Kidney (tissue), 14 donors: ENCODE results near the gene ULK4. TPM values are rescaled to one million over a fixed set of nuclear protein-coding genes. Genes with fewer than 3 reads are reported as not detected.

ENCODE experiments used
- DNase-seq, 5 donors: peaks; one replicate each; pipeline ENCODE4 v3.0.0-alpha.2; 2013 to 2020
- FAIRE-seq: peaks from 2 replicates; lab custom pipeline; 2012; peaks lifted over from hg19 to GRCh38; lab: Jason Lieb, UNC
- H3K27ac ChIP-seq, 2 donors: one replicate each; pipeline ENCODE4 v1.7.0; 2013; ENCODE audit warnings: low read depth in 2 of 2, low read length in 2 of 2, inconsistent platforms in 1 of 2
- H3K27me3 ChIP-seq: one replicate; pipeline ENCODE4 v1.7.1; 2013; ENCODE audit warnings: low read length, inconsistent platforms; ENCODE audit not compliant: control insufficient read depth, insufficient read depth
- H3K36me3 ChIP-seq, 3 donors: one replicate each; pipeline versions ENCODE4 v1.7.0 to v1.7.1; 2013; ENCODE audit warnings: low read length in 3 of 3, control low read depth in 1 of 3, inconsistent platforms in 1 of 3; ENCODE audit not compliant: insufficient read depth in 3 of 3, control insufficient read depth in 2 of 3
- H3K4me1 ChIP-seq, 3 donors: one replicate each; pipeline versions ENCODE4 v1.7.0 to v1.7.1; 2013; ENCODE audit warnings: low read length in 3 of 3, inconsistent platforms in 1 of 3, low read depth in 1 of 3; ENCODE audit not compliant: control insufficient read depth in 2 of 3, insufficient read depth in 2 of 3
- H3K4me3 ChIP-seq, 3 donors: one replicate each; pipeline versions ENCODE4 v1.7.0 to v1.8.1; 2013; ENCODE audit warnings: low read length in 3 of 3, control low read depth in 1 of 3, inconsistent platforms in 1 of 3
- H3K9ac ChIP-seq, 3 donors: one replicate each; pipeline versions ENCODE4 v1.7.0 to v1.7.1; 2013; ENCODE audit warnings: low read length in 3 of 3, control low read depth in 1 of 3, inconsistent platforms in 1 of 3
- H3K9me3 ChIP-seq, 3 donors: one replicate each; pipeline versions ENCODE4 v1.7.0 to v1.7.1; 2013; ENCODE audit warnings: low read length in 3 of 3, control low read depth in 1 of 3, inconsistent platforms in 1 of 3; ENCODE audit not compliant: control insufficient read depth in 2 of 3, insufficient read depth in 1 of 3
- CTCF ChIP-seq: IDR thresholded peaks from 3 replicates; pipeline ENCODE4 v1.5.1; 2012; ENCODE audit warnings: mild to moderate bottlenecking, moderate library complexity, borderline replicate concordance; ENCODE audit not compliant: insufficient read depth; ENCODE audit errors: extremely low read depth
- intact Hi-C: fragments of 100-400 bp; cut with DNase I; formaldehyde crosslinking; loops from one replicate; pipeline ENCODE4 v1.11.1; 2022
- polyA plus RNA-seq: library from polyadenylated mRNA; stranded (reverse); fragments of 350-450 nt; fragmentation: Illumina TruSeq; extraction: RNeasy Lipid Tissue Mini Kit (QIAGEN cat#74804); gene quantifications from one replicate; pipeline ENCODE4 v1.2.3, GENCODE V29; 2014; ENCODE audit warnings: low read depth, low replicate concordance; ENCODE audit not compliant: insufficient read depth
- total RNA-seq: library from RNA; stranded (reverse); fragmentation: NEBNext Ultra II Directional; extraction: Animal tissue kit (Norgen Biotek cat#: 25700); gene quantifications from one replicate; pipeline ENCODE4 v1.2.1, GENCODE V29; 2021
- donor health status: control.
- donor health status: control.
- donor health status: control.
- donor health status: control.
- donor health status: control.
- donor health status: DM: yes; HTN: yes; CAD: no.
- donor health status: Normal renal cell carcinoma (clear cell type).

ULK4 gene
- total and polyA plus RNA-seq, 2 donors from 2014 or later: 4.6 to 20.5 TPM

DNA sequence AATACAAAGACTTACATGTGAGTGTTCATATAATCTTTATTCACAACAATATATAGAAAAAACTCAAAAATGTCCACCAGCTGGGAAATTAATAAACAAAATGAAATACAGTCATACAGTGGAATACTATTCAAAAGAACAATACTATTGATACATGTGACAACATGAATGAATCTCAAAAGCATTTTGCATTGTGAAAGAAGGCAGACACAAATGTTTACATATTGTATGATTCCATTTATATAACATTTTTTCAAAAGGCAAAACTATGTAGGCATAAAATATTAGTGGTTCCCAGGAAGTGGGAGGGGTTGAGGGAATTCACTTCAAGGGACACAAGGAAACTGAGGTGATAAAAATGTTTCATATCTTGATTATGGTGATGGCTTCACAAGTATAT lies 459.4 kb downstream of the ULK4 start:
- Histone ChIP-seq H3K27ac (no peak overlapping the region), H3K9ac (no peak overlapping the region), H3K4me3 (no peak overlapping the region), H3K4me1 (no peaks in the 10 kb centered on the region), H3K27me3 (no peaks in the 10 kb centered on the region), H3K36me3 (no peaks in the 10 kb centered on the region), H3K9me3 (no peaks in the 10 kb centered on the region)
- no peak for DNase-seq
- TF ChIP-seq CTCF: no peak
- no peak for FAIRE-seq
- intact Hi-C loops: no loop called here

DNA sequence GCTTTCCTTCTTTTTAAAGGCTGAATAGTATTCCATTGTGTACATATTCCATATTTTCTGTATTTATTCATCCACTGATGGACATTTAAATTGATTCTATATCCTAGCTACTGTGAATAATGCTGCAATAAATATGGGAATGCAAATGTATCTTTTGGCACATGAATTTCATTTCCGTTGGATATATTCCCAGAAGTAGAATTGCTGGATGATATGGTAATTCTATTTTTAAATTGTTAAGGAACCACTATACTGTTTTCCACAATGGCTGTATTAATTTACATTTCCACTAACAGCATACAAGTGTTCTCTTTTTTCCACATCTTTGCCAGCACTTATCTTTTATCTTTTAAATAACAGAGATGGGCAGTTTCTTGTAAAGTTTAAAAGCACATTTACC lies 459.9 kb downstream of the ULK4 start:
- H3K27ac ChIP-seq: no peak overlapping the region
- peak in 1 of 5 donors; percentile 28 for DNase-seq
- intact Hi-C loops: no loop called here
- no peaks in the 10 kb centered on the region for H3K36me3 ChIP-seq
- TF ChIP-seq CTCF: no peak
- H3K27me3 ChIP-seq: no peaks in the 10 kb centered on the region
- no peaks in the 10 kb centered on the region for H3K4me1 ChIP-seq
- H3K4me3 ChIP-seq: no peak overlapping the region
- no peak for FAIRE-seq
- H3K9ac ChIP-seq: no peak overlapping the region
- no peaks in the 10 kb centered on the region for H3K9me3 ChIP-seq

DNA sequence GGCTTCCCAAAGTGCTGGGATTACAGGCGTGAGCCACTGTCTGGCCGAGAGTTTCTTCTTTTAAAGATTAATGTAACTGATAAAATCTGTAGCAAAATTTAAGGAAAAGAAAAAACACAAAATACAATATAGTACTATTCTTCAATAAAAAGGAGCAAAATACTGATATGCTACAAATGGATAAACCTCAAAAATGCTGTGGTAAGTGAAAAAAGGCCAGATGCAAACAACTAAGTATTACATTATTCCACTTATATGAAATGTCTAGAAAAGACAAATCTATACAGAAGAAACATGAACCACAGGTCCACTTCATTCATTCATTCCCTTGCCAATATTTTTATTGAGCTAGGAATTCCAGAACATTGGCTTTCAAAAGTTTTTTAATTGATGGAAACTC lies 463.1 kb downstream of the ULK4 start:
- H3K27ac ChIP-seq: no peak overlapping the region
- no peak for FAIRE-seq
- TF ChIP-seq CTCF: no peak

DNA sequence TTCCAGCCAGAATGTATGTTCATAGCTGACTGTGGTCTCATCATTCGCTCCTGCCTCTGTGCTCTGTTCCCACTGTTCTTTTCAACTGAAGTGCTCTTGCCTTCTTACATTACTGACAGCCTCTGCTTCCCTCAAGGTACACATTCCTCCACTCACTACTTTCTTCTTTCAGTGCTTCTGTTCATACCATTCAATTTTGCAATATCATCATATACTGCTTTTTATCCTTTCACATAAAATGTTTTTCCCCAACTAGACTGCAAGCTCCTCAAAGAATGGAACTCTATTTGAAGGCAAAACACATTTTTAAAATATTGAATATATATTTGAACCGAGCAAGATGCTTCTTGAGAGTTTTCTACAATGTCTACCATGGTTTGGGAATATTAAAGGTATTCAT lies 471.5 kb downstream of the ULK4 start:
- no peak overlapping the region for H3K4me3 ChIP-seq
- no peak for TF ChIP-seq CTCF
- no peak overlapping the region for H3K27ac ChIP-seq
- no peak for DNase-seq
- no peaks in the 10 kb centered on the region for H3K36me3 ChIP-seq
- no peaks in the 10 kb centered on the region for H3K27me3 ChIP-seq
- no peaks in the 10 kb centered on the region for H3K4me1 ChIP-seq
- H3K9ac ChIP-seq: no peak overlapping the region
- intact Hi-C loops: no loop called here
- no peaks in the 10 kb centered on the region for H3K9me3 ChIP-seq
- FAIRE-seq: no peak

More for the DNA sequence above, 463.1 kb downstream of the ULK4 start:
- H3K4me3 ChIP-seq: no peak overlapping the region
- no peak for DNase-seq
- no peak overlapping the region for H3K9ac ChIP-seq
- no peaks in the 10 kb centered on the region for H3K4me1 ChIP-seq
- no peaks in the 10 kb centered on the region for H3K9me3 ChIP-seq
- intact Hi-C loops: no loop called here
- no peaks in the 10 kb centered on the region for H3K36me3 ChIP-seq
- H3K27me3 ChIP-seq: no peaks in the 10 kb centered on the region
